ENCODE measurements around the gene SCO2. TPM values are rescaled to one million over a fixed set of nuclear protein-coding genes. Genes with fewer than 3 reads are reported as not detected.

The SCO2 gene
- total RNA-seq, 1 experiment from 2014 or later, result 9.5 TPM

DNA sequence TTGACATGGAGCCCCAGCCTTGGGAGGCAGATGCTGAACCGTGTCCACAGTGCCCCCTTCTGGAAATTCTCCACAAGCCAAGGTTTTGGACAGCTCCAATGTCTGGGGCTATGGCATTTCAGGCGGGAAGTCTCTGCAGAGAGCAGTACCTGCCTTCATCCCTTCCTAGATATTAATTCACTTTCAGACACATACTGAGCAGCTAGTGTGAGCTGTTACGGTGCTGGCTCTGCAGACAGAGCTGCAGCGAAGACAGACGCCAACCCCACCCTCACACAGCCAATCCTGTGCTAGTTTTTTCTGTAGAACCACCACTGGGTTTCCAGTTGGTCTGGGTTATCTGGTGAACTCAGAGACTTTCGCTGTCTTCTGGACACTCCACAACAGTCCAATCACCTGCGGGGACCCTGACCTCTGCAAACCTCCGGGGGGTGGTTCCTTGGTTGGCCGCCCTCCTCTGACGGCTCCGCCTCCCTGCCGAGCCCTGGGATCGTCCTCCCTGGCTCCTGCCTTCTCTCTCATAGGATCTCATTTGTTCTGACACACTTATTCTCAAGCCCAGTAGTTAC, 27.0 kb downstream of the SCO2 start:
- peak; percentile 64 for DNase-seq (ENCODE audit: low spot score)

GRCh38 chr22:50497093-50497492, 28.3 kb downstream of the SCO2 start:
- DNase-seq (ENCODE audit: low spot score), result no peak

- DNase-seq (ENCODE audit: low spot score), result no peak
These were observed 34.7 kb downstream of the SCO2 start for GRCh38 chr22:50490531-50491308.

DNA sequence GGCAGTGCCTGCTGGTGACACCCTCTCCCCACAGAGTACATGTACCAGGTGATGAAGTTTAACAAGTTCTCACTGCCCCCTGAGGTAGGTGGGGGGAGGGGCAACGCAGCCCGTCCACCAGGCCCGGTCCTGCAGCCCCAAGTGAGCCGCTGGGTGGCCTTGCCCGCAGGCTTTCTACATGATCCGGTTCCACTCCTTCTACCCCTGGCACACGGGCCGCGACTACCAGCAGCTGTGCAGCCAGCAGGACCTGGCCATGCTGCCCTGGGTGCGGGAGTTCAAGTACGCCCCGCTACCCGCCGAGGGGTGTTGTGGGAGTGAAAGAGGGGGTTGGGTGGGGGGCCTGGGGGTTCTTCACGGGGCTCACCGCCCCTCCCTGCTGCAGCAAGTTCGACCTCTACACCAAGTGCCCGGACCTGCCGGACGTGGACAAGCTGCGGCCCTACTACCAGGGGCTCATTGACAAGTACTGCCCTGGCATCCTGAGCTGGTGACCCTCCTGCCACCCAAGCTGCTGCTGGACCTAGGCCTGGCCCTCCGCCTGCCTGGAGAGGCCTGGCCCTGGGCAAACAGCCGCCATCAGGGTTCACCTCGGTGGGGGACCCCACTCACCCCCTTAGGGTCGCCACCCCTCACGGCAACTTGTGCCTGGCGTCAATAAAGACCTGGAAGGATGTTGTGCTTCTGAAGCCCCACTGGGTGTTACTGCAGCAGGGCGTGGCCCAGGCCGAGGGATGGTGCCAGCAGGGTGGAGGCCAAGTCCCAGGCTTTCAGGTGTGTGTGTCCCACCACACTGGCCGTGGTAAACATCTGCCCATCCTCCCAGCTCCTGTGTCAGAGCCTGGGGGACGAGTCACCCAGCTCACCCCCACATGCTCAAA, 35.8 kb downstream of the SCO2 start:
- no peak for DNase-seq (ENCODE audit: low spot score)

- DNase-seq (ENCODE audit: low spot score), result no peak
These were observed 36.5 kb downstream of the SCO2 start for GRCh38 chr22:50488886-50489285.

DNA sequence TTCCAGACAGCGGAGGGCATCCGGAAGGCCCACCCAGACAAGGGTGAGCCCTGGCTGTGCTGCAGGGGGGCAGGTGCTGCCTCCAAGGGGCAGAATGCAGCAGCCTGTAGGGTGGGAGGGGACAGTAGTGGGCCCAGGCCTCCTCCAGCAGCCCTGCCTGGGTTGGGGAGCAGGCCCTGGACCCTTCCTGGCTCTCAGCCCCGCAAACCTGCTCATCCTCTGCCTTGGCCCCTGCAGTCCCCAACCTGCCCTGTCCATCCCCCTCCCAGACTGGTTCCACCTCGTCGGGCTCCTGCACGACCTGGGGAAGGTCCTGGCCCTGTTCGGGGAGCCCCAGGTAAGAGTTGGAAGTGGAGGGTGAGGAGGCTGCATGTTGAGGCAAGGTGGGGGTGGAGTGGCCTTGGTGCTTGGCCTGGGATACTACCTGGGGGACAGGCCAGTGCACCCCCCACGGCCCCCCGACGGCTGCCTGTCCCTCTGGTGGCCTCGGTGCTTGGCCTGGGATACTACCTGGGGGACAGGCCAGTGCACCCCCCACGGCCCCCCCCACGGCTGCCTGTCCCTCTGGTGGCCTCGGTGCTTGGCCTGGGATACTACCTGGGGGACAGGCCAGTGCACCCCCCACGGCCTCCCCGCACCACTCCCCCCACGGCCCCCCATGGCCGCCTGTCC, 37.3 kb downstream of the SCO2 start:
- no peak for DNase-seq (ENCODE audit: low spot score)

GRCh38 chr22:50487290-50488005, 38.0 kb downstream of the SCO2 start:
- no peak for DNase-seq (ENCODE audit: low spot score)

DNA sequence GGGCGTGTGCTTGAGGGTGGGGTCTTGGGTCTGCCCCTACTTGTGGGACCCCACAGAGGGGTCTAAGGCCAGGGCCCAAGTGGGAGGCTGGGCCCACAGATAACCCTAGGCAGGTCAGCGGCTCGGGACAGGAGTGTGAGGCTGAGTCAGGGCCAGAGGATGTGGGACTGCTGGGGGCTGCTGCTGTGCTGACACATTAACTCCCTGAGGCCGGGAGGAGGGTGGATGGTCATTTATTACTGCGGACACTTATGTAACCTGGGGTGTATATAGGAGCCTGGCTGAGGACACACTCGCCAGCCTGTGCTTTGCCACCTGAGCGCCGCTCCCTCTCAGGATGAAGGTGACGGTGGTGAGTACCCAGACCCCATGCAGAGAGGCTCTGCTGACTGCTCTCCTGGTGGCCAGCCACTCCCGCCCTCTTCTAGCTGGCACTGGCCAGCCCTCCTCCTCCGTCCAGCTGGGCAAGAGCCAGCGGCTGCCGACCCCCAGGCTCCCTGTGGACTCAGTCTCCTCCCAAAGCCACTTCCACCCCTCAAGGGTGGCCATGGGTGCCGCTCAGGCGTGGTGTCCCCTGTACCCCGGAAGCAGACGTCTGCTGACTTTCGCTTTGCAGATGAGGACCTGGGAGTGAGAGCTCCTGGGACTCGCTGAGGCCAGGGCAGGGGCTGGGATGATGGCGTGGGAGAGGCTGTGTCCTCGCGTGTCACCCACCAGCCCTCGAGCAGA, 38.7 kb downstream of the SCO2 start, which contains the start of gene MIOX:
TSS of gene MIOX (plus strand) at position 299 of the 729 bp plus-strand sequence. CDS start at position 338, 39 bp downstream.
- DNase-seq (ENCODE audit: low spot score), result peak; percentile 37

GRCh38 chr22:50485221-50486131, 39.9 kb downstream of the SCO2 start:
- no peak for DNase-seq (ENCODE audit: low spot score)

DNA sequence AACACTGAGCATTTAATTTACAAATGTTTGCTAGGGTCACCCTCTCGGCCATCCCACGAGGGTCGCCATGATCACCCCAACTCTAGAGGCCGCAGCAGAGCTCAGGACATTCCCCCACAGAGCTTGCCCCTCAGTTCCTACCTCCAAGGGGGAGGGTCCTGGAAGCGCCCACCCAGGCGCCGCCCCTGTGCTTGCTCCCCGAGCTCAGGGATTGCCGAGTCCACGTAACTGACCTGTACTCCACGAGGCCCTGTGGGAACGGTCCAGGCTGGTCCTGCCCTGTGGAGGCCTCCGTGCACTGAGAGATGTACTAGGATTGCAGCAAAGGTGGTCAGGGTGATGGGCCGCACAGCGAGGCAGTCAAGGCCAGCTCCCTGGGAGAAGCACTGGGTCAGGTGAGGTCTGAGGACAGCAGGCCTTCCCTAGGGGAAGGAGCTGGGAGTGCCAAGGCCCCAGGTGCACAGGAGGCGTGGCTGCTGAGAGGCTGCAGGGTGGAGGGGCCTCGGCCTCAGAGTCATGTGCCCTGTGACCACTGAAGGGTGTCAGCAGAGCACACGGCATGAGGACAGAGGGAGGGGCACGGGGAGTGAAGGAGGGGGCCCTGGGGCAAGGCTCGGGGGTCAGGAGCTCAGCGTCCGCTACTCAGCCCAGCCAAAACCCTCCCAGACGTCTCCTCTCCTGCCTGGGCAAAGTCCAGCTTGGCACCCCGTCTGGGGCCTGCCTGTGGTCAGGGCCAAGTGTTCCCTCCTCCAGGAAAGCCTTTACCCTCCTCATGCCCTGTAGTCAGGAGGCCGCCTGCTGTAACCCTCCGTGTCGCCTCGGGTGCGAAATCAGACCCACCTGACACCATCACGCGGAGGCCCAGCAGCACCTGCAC, 41.2 kb downstream of the SCO2 start:
- DNase-seq (ENCODE audit: low spot score), result no peak

- DNase-seq (ENCODE audit: low spot score), result no peak
These were observed 41.8 kb downstream of the SCO2 start for GRCh38 chr22:50483556-50483955.

GRCh38 chr22:50483106-50483505, 42.3 kb downstream of the SCO2 start:
- no peak for DNase-seq (ENCODE audit: low spot score)

DNA sequence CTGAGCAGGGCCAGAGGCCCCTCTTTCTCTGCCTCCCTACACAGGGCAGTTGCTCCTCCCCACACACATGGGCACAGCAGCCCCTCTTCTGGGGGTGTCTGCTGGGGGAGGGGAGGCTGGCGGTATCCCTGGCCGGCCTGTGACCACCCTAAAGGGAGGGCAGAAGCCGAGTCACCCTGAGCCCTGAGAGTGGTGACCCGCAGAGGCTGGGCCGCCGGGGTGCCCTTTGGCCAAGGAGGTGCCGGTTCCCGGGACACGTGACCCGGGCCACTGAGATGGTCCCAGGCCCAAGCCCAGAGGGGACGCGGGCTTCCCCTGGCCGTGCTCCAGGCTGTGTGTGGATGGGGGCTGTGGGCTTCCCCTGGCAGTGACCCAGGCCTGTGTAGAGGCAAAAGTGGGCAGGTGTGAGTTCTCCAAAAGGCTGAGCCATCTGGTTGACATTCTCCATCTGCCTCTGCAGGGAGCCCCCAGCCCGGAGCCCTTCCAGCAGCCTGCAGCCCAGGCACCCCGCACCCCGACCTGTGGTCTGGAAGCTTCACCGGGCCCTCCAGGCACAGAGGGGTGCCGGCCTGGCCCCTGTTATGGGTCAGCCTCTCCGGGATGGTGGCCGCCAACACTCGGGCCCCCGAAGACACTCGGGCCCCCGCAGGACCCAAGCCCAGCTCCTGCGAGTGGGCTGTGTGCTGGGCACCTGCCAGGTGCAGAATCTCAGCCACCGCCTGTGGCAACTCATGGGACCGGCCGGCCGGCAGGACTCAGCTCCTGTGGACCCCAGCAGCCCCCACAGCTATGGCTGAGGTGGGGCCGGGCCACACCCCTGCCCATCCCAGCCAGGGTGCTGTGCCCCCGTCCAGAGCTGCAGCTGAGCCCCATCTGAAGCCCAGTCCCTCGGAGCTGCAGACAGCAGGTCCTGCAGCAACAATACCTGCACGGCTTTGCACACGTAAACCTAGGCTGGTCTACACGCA, 43.0 kb downstream of the SCO2 start:
- no peak for DNase-seq (ENCODE audit: low spot score)

GRCh38 chr22:50481440-50482106, 43.8 kb downstream of the SCO2 start, which contains the start of gene ADM2:
Gene ADM2, plus strand, starts transcription at chr22:50481543. Its CDS starts 305 bp downstream, at chr22:50481848.
- no peak for DNase-seq (ENCODE audit: low spot score)

GRCh38 chr22:50481045-50481439, 44.4 kb downstream of the SCO2 start:
- no peak for DNase-seq (ENCODE audit: low spot score)

- DNase-seq (ENCODE audit: low spot score), result no peak
These were observed 45.7 kb downstream of the SCO2 start for GRCh38 chr22:50479721-50480120.

DNA sequence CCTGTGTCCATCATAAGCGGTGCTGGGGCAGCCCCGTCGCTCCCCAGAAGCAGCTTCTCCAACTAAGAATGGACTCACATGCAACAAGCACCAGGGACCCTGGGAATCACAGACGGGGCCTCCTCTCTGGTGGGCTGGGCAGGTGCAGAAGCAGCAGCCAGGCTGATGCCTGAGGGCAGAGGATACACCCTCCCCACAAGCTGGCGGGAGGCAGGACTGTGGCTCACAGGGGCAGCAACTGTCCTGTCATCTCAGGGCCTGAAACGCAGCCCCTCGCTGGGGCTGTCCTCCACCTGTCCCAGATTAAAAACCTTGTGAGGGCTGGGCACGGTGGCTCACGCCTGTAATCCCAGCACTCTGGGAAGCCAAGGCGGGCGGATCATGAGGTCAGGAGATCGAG, 47.5 kb downstream of the SCO2 start:
- DNase-seq (ENCODE audit: low spot score), result no peak

All from A172 (cell line).